Fibroblast of the aortic adventitia (primary cell): ENCODE measurements around the gene NXPH1. TPM values are rescaled to one million over a fixed set of nuclear protein-coding genes. Genes with fewer than 3 reads are reported as not detected.

Experiments used
- DNase-seq: peaks from one replicate; pipeline ENCODE4 v3.0.0-alpha.2; 2010; ENCODE audit warnings: low read depth
- H3K4me3 ChIP-seq: 2 replicates; pipeline ENCODE4 v1.5.1; 2011; ENCODE audit warnings: low read depth, mild to moderate bottlenecking, control low read depth, low read length, moderate library complexity
- CTCF ChIP-seq: IDR thresholded peaks from 2 replicates; pipeline ENCODE4 v1.5.1; 2011; ENCODE audit warnings: mild to moderate bottlenecking, low read length, control low read depth, inconsistent platforms; ENCODE audit not compliant: insufficient read depth
- total RNA-seq: library from RNA; depleted of rRNA; stranded (reverse); fragments of >200 nt; gene quantifications from 2 replicates; pipeline ENCODE4 v1.2.3, GENCODE V29; 2012; ENCODE audit warnings: low replicate concordance

NXPH1 gene
- total RNA-seq, 1 donor, result not detected

DNA sequence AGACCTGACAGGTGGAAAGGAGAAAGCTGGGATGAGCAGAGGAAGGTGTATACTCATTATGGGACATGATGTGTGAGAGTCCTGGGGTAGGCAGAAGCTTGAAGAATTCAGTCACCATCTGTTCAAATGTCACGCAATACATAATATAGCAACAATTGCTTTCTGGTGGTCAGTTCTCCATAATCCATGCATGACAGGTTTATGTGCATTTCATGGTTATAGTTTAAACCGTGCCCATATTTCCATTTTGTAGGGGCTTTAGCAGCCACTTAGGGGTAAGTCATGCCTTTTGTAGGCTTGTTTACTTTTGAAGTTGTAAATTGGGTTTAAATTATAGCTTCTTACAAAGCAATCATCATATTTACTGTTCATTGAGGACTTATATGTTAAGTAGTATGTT is 158.8 kb downstream of the NXPH1 start:
- DNase-seq, result no peak
- no peak overlapping the region for H3K4me3 ChIP-seq
- no peak for TF ChIP-seq CTCF

DNA sequence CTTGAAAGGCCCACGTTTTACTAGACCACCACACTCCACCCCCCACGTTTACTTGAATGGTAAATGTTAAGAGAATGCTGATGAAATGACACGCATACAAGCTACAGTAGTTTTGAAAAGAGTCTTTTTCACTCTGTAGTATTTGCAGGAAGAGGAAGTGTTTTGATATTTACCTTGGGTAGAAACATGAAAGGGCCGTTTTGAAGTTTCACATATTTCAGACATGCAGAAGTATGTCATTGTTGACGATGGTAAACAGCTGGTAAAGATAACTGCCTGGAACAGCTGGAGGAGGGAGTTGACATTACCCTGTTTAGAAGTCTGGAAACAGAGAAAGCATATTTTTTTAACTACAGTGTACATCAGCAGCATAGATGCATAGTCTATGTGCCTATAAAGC is 160.7 kb downstream of the NXPH1 start:
- DNase-seq, result no peak
- TF ChIP-seq CTCF, result no peak
- H3K4me3 ChIP-seq, result no peak overlapping the region

DNA sequence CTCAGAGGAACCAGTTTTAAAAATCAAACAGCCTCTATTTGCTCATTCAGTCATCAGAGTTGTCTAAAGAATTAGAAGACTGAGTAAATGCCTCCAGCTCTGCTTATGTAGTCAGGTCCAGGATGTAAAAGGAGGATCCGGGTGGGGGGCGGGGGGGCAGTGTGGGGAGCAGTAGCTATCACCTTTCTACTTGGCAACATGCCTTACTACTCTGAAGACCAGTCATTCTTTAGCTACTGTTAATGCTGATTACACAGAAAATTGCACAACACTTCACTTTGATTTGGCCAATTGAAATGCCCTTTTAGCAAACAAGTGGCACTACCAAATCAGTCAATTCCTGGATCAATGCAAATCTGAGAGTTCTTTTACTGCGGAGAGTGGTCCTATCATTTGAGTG is 164.2 kb downstream of the NXPH1 start:
- no peak for DNase-seq
- TF ChIP-seq CTCF, result no peak
- no peak overlapping the region for H3K4me3 ChIP-seq

GRCh38 chr7:8601121-8601520 is 167.7 kb downstream of the NXPH1 start:
- no peak for DNase-seq
- TF ChIP-seq CTCF, result no peak
- H3K4me3 ChIP-seq, result no peak overlapping the region

- no peak for DNase-seq
- no peak for TF ChIP-seq CTCF
- H3K4me3 ChIP-seq, result no peak overlapping the region
These were observed 171.8 kb downstream of the NXPH1 start for GRCh38 chr7:8605221-8605620.

DNA sequence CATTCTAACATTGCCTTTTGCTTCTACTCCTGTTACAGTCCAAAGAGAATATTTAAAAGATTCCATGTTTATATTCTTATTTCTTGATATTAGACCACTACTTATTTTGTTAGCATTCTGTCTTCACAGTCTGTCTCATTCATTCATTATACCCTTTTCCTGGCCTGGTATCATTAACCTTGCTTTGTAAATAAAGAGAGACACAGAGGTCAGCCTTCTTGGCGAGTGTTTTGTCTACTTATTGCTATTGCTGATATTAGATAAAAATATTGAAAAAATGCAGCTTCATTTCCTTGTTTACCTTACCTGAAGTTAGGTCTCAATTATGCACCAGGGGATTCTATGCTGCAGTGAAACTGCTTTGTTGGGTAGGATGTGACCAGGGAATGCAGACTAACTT is 179.2 kb downstream of the NXPH1 start:
- H3K4me3 ChIP-seq, result no peak overlapping the region
- TF ChIP-seq CTCF, result no peak
- DNase-seq, result no peak

DNA sequence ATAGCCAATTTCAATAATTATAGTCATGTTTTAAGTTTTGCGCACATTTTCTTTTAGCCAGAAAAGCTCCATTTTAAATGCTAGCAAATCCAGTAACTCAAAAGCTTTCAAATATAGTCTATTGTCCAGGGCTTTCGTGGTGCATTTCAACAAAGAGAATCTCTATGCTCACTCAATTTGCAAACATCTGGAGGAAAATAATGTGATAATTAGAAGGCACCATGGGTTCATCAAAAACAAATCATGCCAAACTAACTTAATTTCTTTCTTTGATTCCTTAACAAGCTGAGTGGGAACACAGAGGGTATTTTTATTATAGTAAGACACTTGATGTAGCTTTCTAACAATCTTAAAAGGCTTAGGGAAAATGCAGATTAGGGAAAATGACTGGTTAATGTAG is 179.8 kb downstream of the NXPH1 start:
- no peak for TF ChIP-seq CTCF
- H3K4me3 ChIP-seq, result no peak overlapping the region
- DNase-seq, result no peak
